Measurements from ENCODE around the gene CCND2. TPM values are rescaled to one million over a fixed set of nuclear protein-coding genes. Genes with fewer than 3 reads are reported as not detected.
A peak's percentile ranks its signal among the peaks of the same experiment; 100 is the strongest.

Gene CCND2
- total and polyA plus RNA-seq, 12 donors, result 28.4 to 428 (median 239) TPM

DNA sequence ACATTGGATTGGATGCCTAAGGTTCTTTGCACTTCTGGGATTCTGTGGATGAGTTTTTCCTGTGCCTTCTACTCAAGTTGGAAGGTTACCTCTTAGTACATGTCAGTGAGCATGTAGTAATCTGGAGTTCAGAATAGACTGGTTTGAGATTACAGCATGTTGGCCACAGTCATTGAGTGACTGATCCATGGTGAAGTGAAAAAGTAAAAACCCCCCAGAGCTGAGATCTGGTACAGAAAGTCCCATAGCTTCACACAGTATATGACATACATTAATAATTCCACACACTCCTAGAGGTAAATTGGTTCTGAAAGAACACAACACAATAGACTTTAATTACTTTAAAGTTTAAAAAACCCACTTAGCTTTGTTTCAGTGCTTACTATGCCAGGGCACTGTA is 11.9 kb upstream of the CCND2 start:
- no peak overlapping the region for H3K4me3 ChIP-seq
- no peak overlapping the region for H3K27ac ChIP-seq
- intact Hi-C loops (cut with DNase I), result no loop called here
- TF ChIP-seq, protein P1, sequence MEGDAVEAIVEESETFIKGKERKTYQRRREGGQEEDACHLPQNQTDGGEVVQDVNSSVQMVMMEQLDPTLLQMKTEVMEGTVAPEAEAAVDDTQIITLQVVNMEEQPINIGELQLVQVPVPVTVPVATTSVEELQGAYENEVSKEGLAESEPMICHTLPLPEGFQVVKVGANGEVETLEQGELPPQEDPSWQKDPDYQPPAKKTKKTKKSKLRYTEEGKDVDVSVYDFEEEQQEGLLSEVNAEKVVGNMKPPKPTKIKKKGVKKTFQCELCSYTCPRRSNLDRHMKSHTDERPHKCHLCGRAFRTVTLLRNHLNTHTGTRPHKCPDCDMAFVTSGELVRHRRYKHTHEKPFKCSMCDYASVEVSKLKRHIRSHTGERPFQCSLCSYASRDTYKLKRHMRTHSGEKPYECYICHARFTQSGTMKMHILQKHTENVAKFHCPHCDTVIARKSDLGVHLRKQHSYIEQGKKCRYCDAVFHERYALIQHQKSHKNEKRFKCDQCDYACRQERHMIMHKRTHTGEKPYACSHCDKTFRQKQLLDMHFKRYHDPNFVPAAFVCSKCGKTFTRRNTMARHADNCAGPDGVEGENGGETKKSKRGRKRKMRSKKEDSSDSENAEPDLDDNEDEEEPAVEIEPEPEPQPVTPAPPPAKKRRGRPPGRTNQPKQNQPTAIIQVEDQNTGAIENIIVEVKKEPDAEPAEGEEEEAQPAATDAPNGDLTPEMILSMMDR (IDR thresholded peaks at IDR 0.05), result no peak
- TF ChIP-seq POLR2A (IDR thresholded peaks at IDR 0.05), result no peak
- DNase-seq, result no peak
- no peaks in the 10 kb centered on the region for H3K36me3 ChIP-seq (replicated peaks in 1 of 2)
- peaks cover 6% of the 10 kb centered on the region for H3K27me3 ChIP-seq
- no peaks in the 10 kb centered on the region for H3K9me3 ChIP-seq (replicated peaks in 1 of 3)
- no peaks in the 10 kb centered on the region for H3K4me1 ChIP-seq (replicated peaks in 1 of 2)

DNA sequence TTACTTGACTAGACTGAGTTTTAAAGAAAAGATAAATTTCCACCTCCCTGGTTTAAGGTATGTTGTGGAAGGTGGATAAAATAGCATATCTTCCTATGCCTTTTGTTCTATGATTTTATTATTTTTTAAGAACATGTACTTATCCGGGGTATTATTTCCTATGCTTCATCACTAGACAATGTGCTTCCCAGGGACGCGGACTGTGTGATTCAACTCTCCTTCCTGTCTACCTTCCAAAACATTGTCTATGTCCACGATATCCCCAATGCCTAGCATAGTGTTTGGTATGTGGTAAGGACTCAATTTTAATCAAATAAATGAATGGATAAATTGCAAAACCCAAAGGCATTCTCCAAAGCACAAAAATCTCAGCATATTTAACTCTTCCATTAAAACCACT is 8.3 kb upstream of the CCND2 start:
- intact Hi-C loops (cut with DNase I), result no loop called here

DNA sequence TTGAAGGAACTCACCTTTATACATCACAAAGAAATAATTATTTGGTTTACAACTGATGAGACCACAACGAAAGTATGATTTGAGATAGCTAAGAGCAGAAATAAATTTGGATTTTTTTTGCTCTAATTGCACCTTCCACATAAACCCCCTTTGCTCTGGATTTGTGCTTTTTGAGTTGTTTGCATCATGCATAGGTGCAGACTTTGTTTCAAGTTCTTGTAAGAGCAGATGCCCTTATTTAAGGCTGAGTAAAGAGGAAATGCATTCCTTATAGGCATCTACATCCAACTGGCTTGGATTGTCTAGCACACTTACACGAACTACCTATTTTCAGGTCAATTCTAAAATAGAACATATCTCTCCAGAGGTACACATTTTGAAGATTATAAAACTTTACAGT is 6.6 kb upstream of the CCND2 start:
- Histone ChIP-seq H3K9me3 (replicated peaks in 1 of 3) (no peaks in the 10 kb centered on the region), H3K27me3 (peaks cover 30% of the 10 kb centered on the region), H3K4me1 (replicated peaks in 1 of 2) (peaks cover 0 to 16% of the 10 kb centered on the region in 2 donors), H3K36me3 (replicated peaks in 1 of 2) (no peaks in the 10 kb centered on the region), H3K4me3 (no peak overlapping the region), H3K27ac (no peak overlapping the region)
- WGBS, 4 donors, result 88 to 94% (median 92%) methylated on average over 2 of the region's 2 CpGs
- DNase-seq, result no peak
- TF ChIP-seq POLR2A (IDR thresholded peaks at IDR 0.05), result no peak
- TF ChIP-seq, protein P1 (IDR thresholded peaks at IDR 0.05), result no peak
- intact Hi-C loops (cut with DNase I), result no loop called here

More for the DNA sequence above, 8.3 kb upstream of the CCND2 start:
- Histone ChIP-seq H3K27me3 (peaks cover 30% of the 10 kb centered on the region), H3K36me3 (replicated peaks in 1 of 2) (no peaks in the 10 kb centered on the region), H3K9me3 (replicated peaks in 1 of 3) (no peaks in the 10 kb centered on the region), H3K4me1 (replicated peaks in 1 of 2) (peaks cover 0 to 4% of the 10 kb centered on the region in 2 donors), H3K4me3 (no peak overlapping the region), H3K27ac (no peak overlapping the region)
- WGBS, 4 donors, result 68 to 82% (median 72%) methylated on average over 4 of the region's 4 CpGs
- TF ChIP-seq, protein P1 (IDR thresholded peaks at IDR 0.05), result no peak
- TF ChIP-seq POLR2A (IDR thresholded peaks at IDR 0.05), result no peak
- no peak for DNase-seq

DNA sequence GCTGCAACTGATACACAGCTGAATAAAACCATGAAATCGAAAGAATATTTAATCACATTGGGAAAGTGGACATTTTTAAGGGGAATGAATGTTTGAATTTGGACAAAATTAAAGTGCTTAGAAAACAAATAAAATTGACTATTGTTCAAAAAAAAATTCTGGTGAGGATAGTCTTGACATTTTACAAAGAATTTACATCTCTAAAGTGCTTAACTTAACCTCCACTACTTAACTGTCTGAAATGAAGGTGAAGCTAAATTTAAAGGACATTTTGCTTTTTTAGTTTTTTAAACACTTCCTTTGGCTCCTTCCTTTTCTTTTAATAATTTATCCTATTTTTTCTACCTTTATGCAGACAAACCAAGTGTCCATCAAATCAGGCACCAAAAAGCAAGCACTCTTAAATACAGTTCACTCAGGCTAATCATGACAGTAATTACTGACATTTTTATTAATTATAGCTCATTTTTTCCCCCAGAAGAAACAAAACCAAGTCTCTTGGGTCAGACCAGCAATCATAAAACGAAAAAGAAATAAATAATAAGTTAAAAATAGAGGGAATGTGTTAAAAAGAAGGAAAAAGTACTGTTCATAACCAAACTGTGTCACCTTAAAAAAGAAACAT is 5.7 kb upstream of the CCND2 start:
- no peak for DNase-seq
- Histone ChIP-seq H3K4me1 (replicated peaks in 1 of 2) (peaks cover 8 to 23% of the 10 kb centered on the region in 2 donors), H3K27me3 (peaks cover 30% of the 10 kb centered on the region), H3K9me3 (replicated peaks in 1 of 3) (no peaks in the 10 kb centered on the region), H3K36me3 (replicated peaks in 1 of 2) (no peaks in the 10 kb centered on the region), H3K4me3 (no peak overlapping the region), H3K27ac (peak overlapping the region in 1 of 5 donors; percentile 53)
- TF ChIP-seq, protein P1 (IDR thresholded peaks at IDR 0.05), result no peak
- TF ChIP-seq POLR2A (IDR thresholded peaks at IDR 0.05), result no peak
- intact Hi-C loops (cut with DNase I), result no loop called here
- WGBS, 4 donors, result 52 to 61% (median 58%) methylated on average over 2 of the region's 2 CpGs
